Thoracic aorta (tissue), 2 donors: ENCODE results near the gene FCER1A. TPM values are rescaled to one million over a fixed set of nuclear protein-coding genes. Genes with fewer than 3 reads are reported as not detected.

ENCODE experiments used
- ATAC-seq: fragments of 150-250 bp; one replicate; pipeline ENCODE4 v1.8.0; 2017; ENCODE audit warnings: low read depth; ENCODE audit not compliant: insufficient number of reproducible peaks, low FRiP score
- DNase-seq: peaks from one replicate; pipeline ENCODE4 v3.0.0-alpha.2; 2020; ENCODE audit warnings: low spot score
- H3K27ac ChIP-seq, 2 donors: fragments of 200-600 bp; sonication (generic); 1 replicate in 1 of 2; 2 replicates in 1 of 2; pipeline ENCODE4 v1.5.1; 2016; ENCODE audit warnings: mild to moderate bottlenecking in 2 of 2, moderate library complexity in 2 of 2
- H3K27me3 ChIP-seq: fragments of 200-600 bp; sonication (generic); replicated peaks from 2 replicates; pipeline ENCODE4 v1.6.0; 2016; ENCODE audit warnings: mild to moderate bottlenecking; ENCODE audit not compliant: insufficient read depth
- H3K36me3 ChIP-seq: fragments of 200-600 bp; sonication (generic); one replicate; pipeline ENCODE4 v1.5.1; 2016
- H3K4me1 ChIP-seq, 2 donors: fragments of 200-600 bp; sonication (generic); 1 replicate in 1 of 2; 2 replicates in 1 of 2; pipeline versions ENCODE4 v1.5.1 to v1.6.0; 2016; ENCODE audit warnings: low read depth in 2 of 2, mild to moderate bottlenecking in 1 of 2; ENCODE audit not compliant: control insufficient read depth in 1 of 2
- H3K4me3 ChIP-seq: fragments of 200-600 bp; sonication (generic); 2 replicates; pipeline ENCODE4 v1.5.1; 2016; ENCODE audit warnings: mild to moderate bottlenecking
- H3K9me3 ChIP-seq: fragments of 200-600 bp; sonication (generic); 2 replicates; pipeline ENCODE4 v1.5.1; 2016
- CTCF ChIP-seq: fragments of 200-600 bp; sonication (generic); IDR thresholded peaks from one replicate; pipeline ENCODE4 v1.5.1; 2019; ENCODE audit warnings: antibody characterized with exemption
- total RNA-seq, 2 donors: library from RNA; depleted of rRNA; stranded (reverse); fragments of >200 nt; gene quantifications; one replicate each; pipeline versions ENCODE4 v1.1.0 to v1.2.3, GENCODE V29; 2016

Gene FCER1A
- total RNA-seq, 2 donors from 2014 or later = 2.7 to 2.8 TPM

- DNase-seq (no peak), ATAC-seq (no peak)
- Histone ChIP-seq H3K4me3 (no peak overlapping the region), H3K27ac (no peak overlapping the region), H3K4me1 (no peaks in the 10 kb centered on the region), H3K36me3 (no peaks in the 10 kb centered on the region), H3K27me3 (no peaks in the 10 kb centered on the region), H3K9me3 (no peaks in the 10 kb centered on the region)
- TF ChIP-seq CTCF = no peak
Measured at GRCh38 chr1:159296706-159297375, 5.3 kb upstream of the FCER1A start.

GRCh38 chr1:159300146-159300545 lies 2.0 kb upstream of the FCER1A start:
- Histone ChIP-seq H3K27me3 (no peaks in the 10 kb centered on the region), H3K36me3 (no peaks in the 10 kb centered on the region), H3K4me3 (no peak overlapping the region), H3K9me3 (no peaks in the 10 kb centered on the region), H3K27ac (no peak overlapping the region), H3K4me1 (no peaks in the 10 kb centered on the region)
- no peak for TF ChIP-seq CTCF
- no peak for DNase-seq
- no peak for ATAC-seq

GRCh38 chr1:159307346-159308020 lies 5.3 kb downstream of the FCER1A start:
- no peak overlapping the region for H3K27ac ChIP-seq
- no peak overlapping the region for H3K4me3 ChIP-seq
- no peaks in the 10 kb centered on the region for H3K4me1 ChIP-seq
- no peaks in the 10 kb centered on the region for H3K36me3 ChIP-seq
- DNase-seq (no peak), ATAC-seq (no peak)
- H3K9me3 ChIP-seq = no peaks in the 10 kb centered on the region
- no peak for TF ChIP-seq CTCF
- no peaks in the 10 kb centered on the region for H3K27me3 ChIP-seq

- no peaks in the 10 kb centered on the region for H3K27me3 ChIP-seq
- H3K9me3 ChIP-seq = no peaks in the 10 kb centered on the region
- H3K4me1 ChIP-seq = no peaks in the 10 kb centered on the region
- DNase-seq (no peak), ATAC-seq (no peak)
- H3K36me3 ChIP-seq = no peaks in the 10 kb centered on the region
- H3K27ac ChIP-seq = no peak overlapping the region
- no peak for TF ChIP-seq CTCF
- H3K4me3 ChIP-seq = no peak overlapping the region
Measured at GRCh38 chr1:159311679-159312078, 9.5 kb downstream of the FCER1A start.

GRCh38 chr1:159315381-159315780 lies 13.2 kb downstream of the FCER1A start:
- no peak overlapping the region for H3K4me3 ChIP-seq
- no peaks in the 10 kb centered on the region for H3K9me3 ChIP-seq
- H3K27ac ChIP-seq = no peak overlapping the region
- DNase-seq = no peak
- no peak for ATAC-seq
- H3K4me1 ChIP-seq = no peaks in the 10 kb centered on the region
- no peak for TF ChIP-seq CTCF
- H3K27me3 ChIP-seq = no peaks in the 10 kb centered on the region
- H3K36me3 ChIP-seq = no peaks in the 10 kb centered on the region
